DMS53 (cell line): ENCODE data around the gene SEC61B.
A peak's percentile ranks its signal among the peaks of the same experiment; 100 is the strongest.
"Not testable (repeated sequence)": the region's sequence is repeated elsewhere in the genome, so short reads cannot be mapped to it uniquely, and the experiment has no call there.

Experiments
- DNase-seq: peaks from one replicate; lab custom pipeline; 2025; lab: John Stamatoyannopoulos, UW

Gene SEC61B

GRCh38 chr9:99192786-99193465, 29.2 kb upstream of the SEC61B start:
- DNase-seq = no peak

- no peak for DNase-seq
Measured at GRCh38 chr9:99193466-99193821, 28.6 kb upstream of the SEC61B start.

GRCh38 chr9:99196484-99196883, 25.6 kb upstream of the SEC61B start:
- not testable (repeated sequence) for DNase-seq

GRCh38 chr9:99197124-99197630, 24.9 kb upstream of the SEC61B start:
- DNase-seq = no peak

- DNase-seq = no peak
Measured at GRCh38 chr9:99197987-99198386, 24.1 kb upstream of the SEC61B start.

GRCh38 chr9:99199938-99200539, 22.0 kb upstream of the SEC61B start:
- DNase-seq = peak; percentile 46

- no peak for DNase-seq
Measured at GRCh38 chr9:99201603-99202002, 20.5 kb upstream of the SEC61B start.

GRCh38 chr9:99210572-99210971, 11.5 kb upstream of the SEC61B start:
- no peak for DNase-seq

GRCh38 chr9:99211746-99212145, 10.3 kb upstream of the SEC61B start:
- DNase-seq = peak; percentile 18

- no peak for DNase-seq
Measured at GRCh38 chr9:99213197-99213596, 8.9 kb upstream of the SEC61B start.

GRCh38 chr9:99216073-99216472, 6.0 kb upstream of the SEC61B start:
- DNase-seq = no peak

GRCh38 chr9:99220011-99220410, 2.1 kb upstream of the SEC61B start:
- no peak for DNase-seq

GRCh38 chr9:99221266-99221620, 839 bp upstream of the SEC61B start:
- DNase-seq = no peak

GRCh38 chr9:99222416-99223270, 561 bp downstream of the SEC61B start:
- no peak for DNase-seq

- no peak for DNase-seq
Measured at GRCh38 chr9:99224445-99224844, 2.4 kb downstream of the SEC61B start.

GRCh38 chr9:99226054-99226453, 4.0 kb downstream of the SEC61B start:
- DNase-seq = no peak

GRCh38 chr9:99230206-99230605, 8.1 kb downstream of the SEC61B start:
- no peak for DNase-seq

- DNase-seq = peak; percentile 18
Measured at GRCh38 chr9:99231711-99232110, 9.6 kb downstream of the SEC61B start.

GRCh38 chr9:99234618-99235017, 12.5 kb downstream of the SEC61B start:
- no peak for DNase-seq

- no peak for DNase-seq
Measured at GRCh38 chr9:99235069-99235468, 13.0 kb downstream of the SEC61B start.

- no peak for DNase-seq
Measured at GRCh38 chr9:99235926-99236634, 14.0 kb downstream of the SEC61B start.

GRCh38 chr9:99237356-99237755, 15.3 kb downstream of the SEC61B start:
- DNase-seq = no peak
